Neural cell (in vitro differentiated cells): ENCODE results near the gene MPZL1. TPM values are rescaled to one million over a fixed set of nuclear protein-coding genes. Genes with fewer than 3 reads are reported as not detected.

Experiments used
- H2AFZ ChIP-seq: fragments of 200-600, 300-800 bp; sonication (generic), shearing (Covaris generic); 2 replicates; pipeline ENCODE4 v1.6.0; 2014; ENCODE audit warnings: low read depth, mild to moderate bottlenecking, antibody characterized with exemption, low read length, moderate library complexity
- H3F3A ChIP-seq: fragments of 200-600 bp; shearing (Covaris generic); 2 replicates; pipeline ENCODE4 v1.6.1; 2016; ENCODE audit warnings: mild to moderate bottlenecking, moderate library complexity, mixed read lengths, antibody characterized with exemption, low read length; ENCODE audit not compliant: insufficient read depth, poor library complexity, severe bottlenecking
- H3K27ac ChIP-seq: fragments of 200-600, 300-800 bp; sonication (generic), shearing (Covaris generic); 2 replicates; pipeline ENCODE4 v1.5.1; 2014; ENCODE audit warnings: mild to moderate bottlenecking, low read length, moderate library complexity
- H3K27me3 ChIP-seq: fragments of 300-800, 200-600 bp; sonication (generic), shearing (Covaris generic); 2 replicates; pipeline ENCODE4 v1.6.0; 2014; ENCODE audit warnings: mild to moderate bottlenecking, low read depth, low read length, moderate library complexity; ENCODE audit not compliant: insufficient read depth
- H3K36me3 ChIP-seq: fragments of 300-800, 200-600 bp; sonication (generic), shearing (Covaris generic); 2 replicates; pipeline ENCODE4 v1.5.1; 2014; ENCODE audit warnings: mild to moderate bottlenecking, antibody characterized with exemption, low read length, moderate library complexity; ENCODE audit not compliant: insufficient read depth
- H3K4me2 ChIP-seq: fragments of 300-800, 200-600 bp; sonication (generic), shearing (Covaris generic); 2 replicates; pipeline ENCODE4 v1.6.0; 2014; ENCODE audit warnings: mild to moderate bottlenecking, low read length
- H3K4me3 ChIP-seq: fragments of 300-800, 200-600 bp; sonication (generic), shearing (Covaris generic); 2 replicates; pipeline ENCODE4 v1.5.1; 2014; ENCODE audit warnings: mild to moderate bottlenecking, low read length, moderate library complexity
- H3K79me2 ChIP-seq: fragments of 200-600 bp; shearing (Covaris generic); replicated peaks from 2 replicates; pipeline ENCODE4 v1.6.0; 2014; ENCODE audit warnings: mild to moderate bottlenecking, low read length, moderate library complexity; ENCODE audit not compliant: insufficient read depth
- H3K9ac ChIP-seq: fragments of 300-800, 200-600 bp; sonication (generic), shearing (Covaris generic); 2 replicates; pipeline ENCODE4 v1.6.1; 2016; ENCODE audit warnings: mild to moderate bottlenecking, low read length, mixed read lengths
- H3K9me2 ChIP-seq: fragments of 200-600 bp; shearing (Covaris generic); 2 replicates; pipeline ENCODE4 v1.6.1; 2016; ENCODE audit warnings: mild to moderate bottlenecking, low read length, mixed read lengths; ENCODE audit not compliant: insufficient read depth
- H3K9me3 ChIP-seq: fragments of 200-600, 300-800 bp; sonication (generic), shearing (Covaris generic); 2 replicates; pipeline ENCODE4 v1.6.1; 2016; ENCODE audit warnings: mild to moderate bottlenecking, mixed run types, low read length, moderate library complexity, mixed read lengths
- H4K20me1 ChIP-seq: fragments of 200-600 bp; shearing (Covaris generic); 2 replicates; pipeline ENCODE4 v1.6.1; 2016; ENCODE audit warnings: mild to moderate bottlenecking, mixed run types; ENCODE audit not compliant: insufficient read depth
- EP300 ChIP-seq: fragments of 450-650 bp; conservative IDR thresholded peaks from 2 replicates; pipeline ENCODE4 v1.6.1; 2014; ENCODE audit warnings: antibody characterized with exemption, mild to moderate bottlenecking, moderate library complexity; ENCODE audit not compliant: poor library complexity, severe bottlenecking
- EZH2 ChIP-seq: fragments of 200-600, 300-800 bp; shearing (Covaris generic), sonication (generic); IDR thresholded peaks from 2 replicates; pipeline ENCODE4 v1.6.1; 2014; ENCODE audit warnings: antibody characterized with exemption, low read length, borderline replicate concordance, mild to moderate bottlenecking; ENCODE audit not compliant: insufficient read depth, poor library complexity, severe bottlenecking
- MXI1 ChIP-seq: fragments of 450-650 bp; conservative IDR thresholded peaks from 2 replicates; pipeline ENCODE4 v1.6.1; 2014; ENCODE audit warnings: antibody characterized with exemption, mild to moderate bottlenecking; ENCODE audit not compliant: poor library complexity, severe bottlenecking
- POLR2AphosphoS5 ChIP-seq: IDR thresholded peaks from 2 replicates; pipeline ENCODE4 v1.6.1; 2012
- RAD21 ChIP-seq: fragments of 450-650 bp; conservative IDR thresholded peaks from 2 replicates; pipeline ENCODE4 v1.6.1; 2014; ENCODE audit warnings: antibody characterized with exemption, mild to moderate bottlenecking, moderate library complexity
- REST ChIP-seq: IDR thresholded peaks from 2 replicates; pipeline ENCODE4 v1.6.1; 2012; ENCODE audit warnings: borderline replicate concordance
- SMC3 ChIP-seq: fragments of 450-650 bp; conservative IDR thresholded peaks from 2 replicates; pipeline ENCODE4 v1.6.1; 2014; ENCODE audit warnings: antibody characterized with exemption, mild to moderate bottlenecking, moderate library complexity; ENCODE audit not compliant: poor library complexity
- TAF1 ChIP-seq: IDR thresholded peaks from 2 replicates; pipeline ENCODE4 v1.6.1; 2012; ENCODE audit warnings: low read depth
- polyA plus RNA-seq: library from polyadenylated mRNA; depleted of rRNA; stranded (reverse); fragments of >200 nt; gene quantifications from 2 replicates; pipeline ENCODE4 v1.2.3, GENCODE V29; 2014
- TF ChIP-seq, protein P1 (sequence below): fragments of 450-650 bp; IDR thresholded peaks from 2 replicates; pipeline ENCODE4 v1.5.1; 2014; ENCODE audit warnings: antibody characterized with exemption, mild to moderate bottlenecking, moderate library complexity; ENCODE audit not compliant: poor library complexity, severe bottlenecking

The MPZL1 gene
- polyA plus RNA-seq, 1 donor from 2014 or later = 167 TPM

DNA sequence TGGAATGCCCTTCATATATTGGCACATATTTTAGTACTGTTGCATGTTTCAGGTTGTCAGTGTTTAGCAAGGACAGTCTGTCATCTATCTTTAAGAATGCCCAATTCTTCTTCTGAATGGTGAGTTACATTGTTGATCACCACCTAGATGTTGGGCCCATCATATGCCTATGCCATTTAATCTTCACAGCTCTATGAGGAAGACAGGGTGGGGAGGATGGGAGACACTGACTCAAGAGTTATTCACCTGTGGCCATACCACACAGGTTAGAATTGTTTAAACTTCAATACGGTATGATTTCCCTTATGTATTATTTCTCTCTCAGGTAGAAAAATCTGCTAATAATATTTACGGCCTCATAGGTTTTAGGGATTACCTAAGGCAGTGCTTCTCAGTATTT, 44.8 kb downstream of the MPZL1 start:
- Histone ChIP-seq H3K4me3 (no peak overlapping the region), H2AFZ (no peak overlapping the region), H4K20me1 (no peaks in the 10 kb centered on the region), H3K9ac (no peak overlapping the region), H3K79me2 (no peaks in the 10 kb centered on the region), H3K27me3 (no peaks in the 10 kb centered on the region), H3K27ac (no peak overlapping the region), H3K9me2 (no peaks in the 10 kb centered on the region), H3K4me2 (no peak overlapping the region), H3K9me3 (no peaks in the 10 kb centered on the region), H3F3A (no peaks in the 10 kb centered on the region), H3K36me3 (no peaks in the 10 kb centered on the region)
- TF ChIP-seq RAD21 (no peak), SMC3 (no peak), EP300 (no peak), REST (no peak), EZH2 (no peak), MXI1 (no peak), POLR2AphosphoS5 (no peak), TAF1 (no peak)
- TF ChIP-seq, protein P1, sequence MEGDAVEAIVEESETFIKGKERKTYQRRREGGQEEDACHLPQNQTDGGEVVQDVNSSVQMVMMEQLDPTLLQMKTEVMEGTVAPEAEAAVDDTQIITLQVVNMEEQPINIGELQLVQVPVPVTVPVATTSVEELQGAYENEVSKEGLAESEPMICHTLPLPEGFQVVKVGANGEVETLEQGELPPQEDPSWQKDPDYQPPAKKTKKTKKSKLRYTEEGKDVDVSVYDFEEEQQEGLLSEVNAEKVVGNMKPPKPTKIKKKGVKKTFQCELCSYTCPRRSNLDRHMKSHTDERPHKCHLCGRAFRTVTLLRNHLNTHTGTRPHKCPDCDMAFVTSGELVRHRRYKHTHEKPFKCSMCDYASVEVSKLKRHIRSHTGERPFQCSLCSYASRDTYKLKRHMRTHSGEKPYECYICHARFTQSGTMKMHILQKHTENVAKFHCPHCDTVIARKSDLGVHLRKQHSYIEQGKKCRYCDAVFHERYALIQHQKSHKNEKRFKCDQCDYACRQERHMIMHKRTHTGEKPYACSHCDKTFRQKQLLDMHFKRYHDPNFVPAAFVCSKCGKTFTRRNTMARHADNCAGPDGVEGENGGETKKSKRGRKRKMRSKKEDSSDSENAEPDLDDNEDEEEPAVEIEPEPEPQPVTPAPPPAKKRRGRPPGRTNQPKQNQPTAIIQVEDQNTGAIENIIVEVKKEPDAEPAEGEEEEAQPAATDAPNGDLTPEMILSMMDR = no peak

GRCh38 chr1:167767761-167768160, 46.0 kb downstream of the MPZL1 start:
- H3K79me2 ChIP-seq = no peaks in the 10 kb centered on the region
- no peak overlapping the region for H3K9ac ChIP-seq
- H4K20me1 ChIP-seq = no peaks in the 10 kb centered on the region
- no peaks in the 10 kb centered on the region for H3K9me3 ChIP-seq
- no peak overlapping the region for H2AFZ ChIP-seq
- H3K4me3 ChIP-seq = no peak overlapping the region
- no peak overlapping the region for H3K4me2 ChIP-seq
- no peak for TF ChIP-seq REST
- TF ChIP-seq EZH2 = no peak
- no peak for TF ChIP-seq MXI1
- TF ChIP-seq RAD21 = no peak
- TF ChIP-seq, protein P1 = no peak
- no peak for TF ChIP-seq TAF1
- no peak for TF ChIP-seq SMC3
- TF ChIP-seq POLR2AphosphoS5 = no peak
- no peaks in the 10 kb centered on the region for H3K36me3 ChIP-seq
- H3K27me3 ChIP-seq = no peaks in the 10 kb centered on the region
- no peak overlapping the region for H3K27ac ChIP-seq
- H3K9me2 ChIP-seq = no peaks in the 10 kb centered on the region
- no peaks in the 10 kb centered on the region for H3F3A ChIP-seq
